Measurements from ENCODE around the gene JPH4. TPM values are rescaled to one million over a fixed set of nuclear protein-coding genes. Genes with fewer than 3 reads are reported as not detected.
A peak's percentile ranks its signal among the peaks of the same experiment; 100 is the strongest.

JPH4 gene
- total and polyA plus RNA-seq, 2 of the 8 experiments (the other 6 are each of a cell fraction or from before 2014, with no cell fraction given) = 23.9 to 46.7 TPM

DNA sequence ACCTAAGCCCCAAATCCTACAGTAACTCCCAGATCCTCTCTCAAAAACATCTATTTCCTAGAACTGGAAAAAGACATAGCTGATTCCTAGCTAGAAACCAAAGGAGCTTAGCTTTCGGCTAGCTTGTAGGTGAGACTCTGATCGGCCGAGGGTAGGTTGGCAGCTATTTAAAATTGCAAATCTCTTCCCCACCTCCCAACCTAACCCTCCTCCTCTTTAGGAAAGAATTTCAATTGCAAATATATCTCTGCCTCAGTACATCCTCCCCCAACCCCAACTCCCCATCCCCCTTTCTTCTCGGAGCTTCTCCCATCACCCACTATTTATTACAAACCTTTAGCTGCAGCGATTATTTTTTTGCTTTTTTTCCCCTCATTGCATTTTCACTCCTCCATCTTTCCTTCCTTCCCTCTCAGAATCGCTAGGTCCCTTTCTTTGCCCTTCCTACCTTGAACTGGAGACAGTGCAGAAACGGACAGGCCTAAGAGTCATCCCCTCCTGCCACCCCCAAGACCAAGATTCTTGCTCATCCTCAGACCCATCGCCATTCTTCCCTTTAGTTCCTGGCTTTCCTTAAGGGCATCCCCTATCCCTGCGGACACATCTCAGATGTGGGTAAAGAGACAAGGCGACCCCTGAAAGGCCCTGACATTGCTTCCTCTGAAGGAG is 40.4 kb downstream of the JPH4 start (continued):
- TF ChIP-seq, protein P1, sequence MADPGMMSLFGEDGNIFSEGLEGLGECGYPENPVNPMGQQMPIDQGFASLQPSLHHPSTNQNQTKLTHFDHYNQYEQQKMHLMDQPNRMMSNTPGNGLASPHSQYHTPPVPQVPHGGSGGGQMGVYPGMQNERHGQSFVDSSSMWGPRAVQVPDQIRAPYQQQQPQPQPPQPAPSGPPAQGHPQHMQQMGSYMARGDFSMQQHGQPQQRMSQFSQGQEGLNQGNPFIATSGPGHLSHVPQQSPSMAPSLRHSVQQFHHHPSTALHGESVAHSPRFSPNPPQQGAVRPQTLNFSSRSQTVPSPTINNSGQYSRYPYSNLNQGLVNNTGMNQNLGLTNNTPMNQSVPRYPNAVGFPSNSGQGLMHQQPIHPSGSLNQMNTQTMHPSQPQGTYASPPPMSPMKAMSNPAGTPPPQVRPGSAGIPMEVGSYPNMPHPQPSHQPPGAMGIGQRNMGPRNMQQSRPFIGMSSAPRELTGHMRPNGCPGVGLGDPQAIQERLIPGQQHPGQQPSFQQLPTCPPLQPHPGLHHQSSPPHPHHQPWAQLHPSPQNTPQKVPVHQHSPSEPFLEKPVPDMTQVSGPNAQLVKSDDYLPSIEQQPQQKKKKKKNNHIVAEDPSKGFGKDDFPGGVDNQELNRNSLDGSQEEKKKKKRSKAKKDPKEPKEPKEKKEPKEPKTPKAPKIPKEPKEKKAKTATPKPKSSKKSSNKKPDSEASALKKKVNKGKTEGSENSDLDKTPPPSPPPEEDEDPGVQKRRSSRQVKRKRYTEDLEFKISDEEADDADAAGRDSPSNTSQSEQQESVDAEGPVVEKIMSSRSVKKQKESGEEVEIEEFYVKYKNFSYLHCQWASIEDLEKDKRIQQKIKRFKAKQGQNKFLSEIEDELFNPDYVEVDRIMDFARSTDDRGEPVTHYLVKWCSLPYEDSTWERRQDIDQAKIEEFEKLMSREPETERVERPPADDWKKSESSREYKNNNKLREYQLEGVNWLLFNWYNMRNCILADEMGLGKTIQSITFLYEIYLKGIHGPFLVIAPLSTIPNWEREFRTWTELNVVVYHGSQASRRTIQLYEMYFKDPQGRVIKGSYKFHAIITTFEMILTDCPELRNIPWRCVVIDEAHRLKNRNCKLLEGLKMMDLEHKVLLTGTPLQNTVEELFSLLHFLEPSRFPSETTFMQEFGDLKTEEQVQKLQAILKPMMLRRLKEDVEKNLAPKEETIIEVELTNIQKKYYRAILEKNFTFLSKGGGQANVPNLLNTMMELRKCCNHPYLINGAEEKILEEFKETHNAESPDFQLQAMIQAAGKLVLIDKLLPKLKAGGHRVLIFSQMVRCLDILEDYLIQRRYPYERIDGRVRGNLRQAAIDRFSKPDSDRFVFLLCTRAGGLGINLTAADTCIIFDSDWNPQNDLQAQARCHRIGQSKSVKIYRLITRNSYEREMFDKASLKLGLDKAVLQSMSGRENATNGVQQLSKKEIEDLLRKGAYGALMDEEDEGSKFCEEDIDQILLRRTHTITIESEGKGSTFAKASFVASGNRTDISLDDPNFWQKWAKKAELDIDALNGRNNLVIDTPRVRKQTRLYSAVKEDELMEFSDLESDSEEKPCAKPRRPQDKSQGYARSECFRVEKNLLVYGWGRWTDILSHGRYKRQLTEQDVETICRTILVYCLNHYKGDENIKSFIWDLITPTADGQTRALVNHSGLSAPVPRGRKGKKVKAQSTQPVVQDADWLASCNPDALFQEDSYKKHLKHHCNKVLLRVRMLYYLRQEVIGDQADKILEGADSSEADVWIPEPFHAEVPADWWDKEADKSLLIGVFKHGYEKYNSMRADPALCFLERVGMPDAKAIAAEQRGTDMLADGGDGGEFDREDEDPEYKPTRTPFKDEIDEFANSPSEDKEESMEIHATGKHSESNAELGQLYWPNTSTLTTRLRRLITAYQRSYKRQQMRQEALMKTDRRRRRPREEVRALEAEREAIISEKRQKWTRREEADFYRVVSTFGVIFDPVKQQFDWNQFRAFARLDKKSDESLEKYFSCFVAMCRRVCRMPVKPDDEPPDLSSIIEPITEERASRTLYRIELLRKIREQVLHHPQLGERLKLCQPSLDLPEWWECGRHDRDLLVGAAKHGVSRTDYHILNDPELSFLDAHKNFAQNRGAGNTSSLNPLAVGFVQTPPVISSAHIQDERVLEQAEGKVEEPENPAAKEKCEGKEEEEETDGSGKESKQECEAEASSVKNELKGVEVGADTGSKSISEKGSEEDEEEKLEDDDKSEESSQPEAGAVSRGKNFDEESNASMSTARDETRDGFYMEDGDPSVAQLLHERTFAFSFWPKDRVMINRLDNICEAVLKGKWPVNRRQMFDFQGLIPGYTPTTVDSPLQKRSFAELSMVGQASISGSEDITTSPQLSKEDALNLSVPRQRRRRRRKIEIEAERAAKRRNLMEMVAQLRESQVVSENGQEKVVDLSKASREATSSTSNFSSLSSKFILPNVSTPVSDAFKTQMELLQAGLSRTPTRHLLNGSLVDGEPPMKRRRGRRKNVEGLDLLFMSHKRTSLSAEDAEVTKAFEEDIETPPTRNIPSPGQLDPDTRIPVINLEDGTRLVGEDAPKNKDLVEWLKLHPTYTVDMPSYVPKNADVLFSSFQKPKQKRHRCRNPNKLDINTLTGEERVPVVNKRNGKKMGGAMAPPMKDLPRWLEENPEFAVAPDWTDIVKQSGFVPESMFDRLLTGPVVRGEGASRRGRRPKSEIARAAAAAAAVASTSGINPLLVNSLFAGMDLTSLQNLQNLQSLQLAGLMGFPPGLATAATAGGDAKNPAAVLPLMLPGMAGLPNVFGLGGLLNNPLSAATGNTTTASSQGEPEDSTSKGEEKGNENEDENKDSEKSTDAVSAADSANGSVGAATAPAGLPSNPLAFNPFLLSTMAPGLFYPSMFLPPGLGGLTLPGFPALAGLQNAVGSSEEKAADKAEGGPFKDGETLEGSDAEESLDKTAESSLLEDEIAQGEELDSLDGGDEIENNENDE (IDR thresholded peaks at IDR 0.05; ENCODE audit: insufficient replicate concordance, low read length) = peak; percentile 60
- TF ChIP-seq KDM5A (IDR thresholded peaks at IDR 0.05; ENCODE audit: low read length) (no peak), SP1 (IDR thresholded peaks at IDR 0.05; ENCODE audit: low read depth, low read length) (peak; percentile 67; the same call in 1 of the 2 replicates), GABPA (IDR thresholded peaks at IDR 0.05; ENCODE audit: borderline replicate concordance, insufficient read depth, low read length) (no peak), ASH2L (IDR thresholded peaks at IDR 0.05; ENCODE audit: low read length) (peak; percentile 23), POU5F1 (IDR thresholded peaks at IDR 0.05; ENCODE audit: low read depth, low read length) (no peak), TAF1 (IDR thresholded peaks at IDR 0.05; ENCODE audit: low read depth, low read length) (peak; percentile 66), RBBP5 (IDR thresholded peaks at IDR 0.05; ENCODE audit: borderline replicate concordance, low read depth, low read length) (peak; percentile 66; the same call in 1 of the 2 replicates), POLR2A (IDR thresholded peaks at IDR 0.05; ENCODE audit: control extremely low read depth in 1 of 2, low read depth in 2 of 2, low read length in 2 of 2) (peak; percentile 81 to 93), CREB1 (IDR thresholded peaks at IDR 0.05) (no peak), SIN3A (conservative IDR thresholded peaks at IDR 0.05 in 1 of 2, IDR thresholded peaks at IDR 0.05 in 1 of 2; ENCODE audit: low read depth in 1 of 2, low read length in 2 of 2) (no peak), JUND (IDR thresholded peaks at IDR 0.05; ENCODE audit: low read length) (no peak)

All from H1 (cell line).